HepG2 (cell line): ENCODE measurements around the gene RUSC1. TPM values are rescaled to one million over a fixed set of nuclear protein-coding genes. Genes with fewer than 3 reads are reported as not detected.

ENCODE experiments used
- BCL6 ChIP-seq: IDR thresholded peaks from 2 replicates; pipeline ENCODE4 v1.6.1; 2016; ENCODE audit warnings: missing genetic modification reagents, missing compliant biosample characterization
- CENPT ChIP-seq: sonication (generic); formaldehyde crosslinking; IDR thresholded peaks from 2 replicates; pipeline ENCODE4 v1.8.0; 2022; ENCODE audit warnings: low read depth, mild to moderate bottlenecking, moderate library complexity, missing genetic modification reagents
- GLI4 ChIP-seq: sonication (generic); formaldehyde crosslinking; IDR thresholded peaks from 2 replicates; pipeline ENCODE4 v1.5.1; 2020; ENCODE audit warnings: missing genetic modification reagents, mild to moderate bottlenecking, moderate library complexity, borderline replicate concordance
- HNF1A ChIP-seq, 2 experiments: sonication (generic) in 1 of 2; formaldehyde crosslinking in 1 of 2; IDR thresholded peaks; 2 replicates each; pipeline versions ENCODE4 v1.4.0 to v1.6.1; 2016 to 2020; ENCODE audit warnings: borderline replicate concordance in 1 of 2, low read depth in 1 of 2, mild to moderate bottlenecking in 1 of 2, missing genetic modification reagents in 1 of 2
- HOXA5 ChIP-seq: sonication (generic); formaldehyde crosslinking; IDR thresholded peaks from 2 replicates; pipeline ENCODE4 v1.4.0; 2020; ENCODE audit warnings: missing genetic modification reagents
- KDM5B ChIP-seq: sonication (generic); formaldehyde crosslinking; IDR thresholded peaks from 2 replicates; pipeline ENCODE4 v1.4.0; 2020; ENCODE audit warnings: missing genetic modification reagents, mild to moderate bottlenecking, borderline replicate concordance
- NFYB ChIP-seq: sonication (generic); formaldehyde crosslinking; IDR thresholded peaks from 2 replicates; pipeline ENCODE4 v1.4.0; 2020; ENCODE audit warnings: missing genetic modification reagents
- NR1H2 ChIP-seq: sonication (generic); formaldehyde crosslinking; IDR thresholded peaks from 2 replicates; pipeline ENCODE4 v1.8.1; 2022; ENCODE audit warnings: low read depth, missing genetic modification reagents, borderline replicate concordance
- RBFOX2 ChIP-seq: fragments of 200-400 bp; formaldehyde crosslinking; IDR thresholded peaks from 2 replicates; pipeline ENCODE4 v1.6.1; 2017; ENCODE audit warnings: low read depth, mild to moderate bottlenecking, low read length
- SALL2 ChIP-seq: sonication (generic); formaldehyde crosslinking; IDR thresholded peaks from 2 replicates; pipeline ENCODE4 v1.8.1; 2023; ENCODE audit warnings: mild to moderate bottlenecking, missing genetic modification reagents, inconsistent platforms
- SP2 ChIP-seq: sonication (generic); formaldehyde crosslinking; IDR thresholded peaks from 2 replicates; pipeline ENCODE4 v1.5.1; 2020; ENCODE audit warnings: mild to moderate bottlenecking, missing genetic modification reagents
- YEATS4 ChIP-seq: sonication (generic); formaldehyde crosslinking; IDR thresholded peaks from 2 replicates; pipeline ENCODE4 v1.4.0; 2020; ENCODE audit warnings: missing genetic modification reagents, borderline replicate concordance
- ZNF232 ChIP-seq: sonication (generic); formaldehyde crosslinking; IDR thresholded peaks from 2 replicates; pipeline ENCODE4 v1.4.0; 2020; ENCODE audit warnings: missing genetic modification reagents, borderline replicate concordance
- ZNF549 ChIP-seq: sonication (generic); formaldehyde crosslinking; IDR thresholded peaks from 2 replicates; pipeline ENCODE4 v1.5.0; 2020; ENCODE audit warnings: missing genetic modification reagents
- polyA plus RNA-seq, 8 experiments: library from polyadenylated mRNA; depleted of rRNA in 3 of 8; stranded (reverse) in 7 of 8; unstranded in 1 of 8; fragments of >200 nt; fragmentation: Illumina TruSeq in 4 of 8; extraction: Trizol in 4 of 8; gene quantifications; 2 replicates each; pipeline versions ENCODE4 v1.2.1 to v1.2.3, GENCODE V29; 2011 to 2016; ENCODE audit warnings: low read depth in 4 of 8, missing spikeins in 1 of 8, mixed read lengths in 1 of 8; ENCODE audit not compliant: insufficient read depth in 1 of 8
- total RNA-seq, 5 experiments: library from RNA; depleted of rRNA; stranded (reverse); fragments of >200 nt; fragmentation: Illumina TruSeq; extraction: Trizol; gene quantifications; 2 replicates each; pipeline ENCODE4 v1.2.3, GENCODE V29; 2016; ENCODE audit warnings: low read depth in 1 of 5
- TF ChIP-seq, protein P1 (sequence below): sonication (generic); formaldehyde crosslinking; IDR thresholded peaks from 2 replicates; pipeline ENCODE4 v1.4.0; 2020; ENCODE audit warnings: mild to moderate bottlenecking, missing genetic modification reagents
- TF ChIP-seq, protein P2 (sequence below): sonication (generic); formaldehyde crosslinking; conservative IDR thresholded peaks from 2 replicates; pipeline ENCODE4 v1.5.0; 2020; ENCODE audit warnings: missing genetic modification reagents
- TF ChIP-seq, protein P3 (sequence below): sonication (generic); formaldehyde crosslinking; IDR thresholded peaks from 2 replicates; pipeline ENCODE4 v1.5.1; 2020; ENCODE audit warnings: missing genetic modification reagents, mild to moderate bottlenecking, borderline replicate concordance

The RUSC1 gene
- total and polyA plus RNA-seq, 2 of the 13 experiments (the other 11 are each of a cell fraction or from before 2014, with no cell fraction given) = 18.7 to 20.4 TPM

DNA sequence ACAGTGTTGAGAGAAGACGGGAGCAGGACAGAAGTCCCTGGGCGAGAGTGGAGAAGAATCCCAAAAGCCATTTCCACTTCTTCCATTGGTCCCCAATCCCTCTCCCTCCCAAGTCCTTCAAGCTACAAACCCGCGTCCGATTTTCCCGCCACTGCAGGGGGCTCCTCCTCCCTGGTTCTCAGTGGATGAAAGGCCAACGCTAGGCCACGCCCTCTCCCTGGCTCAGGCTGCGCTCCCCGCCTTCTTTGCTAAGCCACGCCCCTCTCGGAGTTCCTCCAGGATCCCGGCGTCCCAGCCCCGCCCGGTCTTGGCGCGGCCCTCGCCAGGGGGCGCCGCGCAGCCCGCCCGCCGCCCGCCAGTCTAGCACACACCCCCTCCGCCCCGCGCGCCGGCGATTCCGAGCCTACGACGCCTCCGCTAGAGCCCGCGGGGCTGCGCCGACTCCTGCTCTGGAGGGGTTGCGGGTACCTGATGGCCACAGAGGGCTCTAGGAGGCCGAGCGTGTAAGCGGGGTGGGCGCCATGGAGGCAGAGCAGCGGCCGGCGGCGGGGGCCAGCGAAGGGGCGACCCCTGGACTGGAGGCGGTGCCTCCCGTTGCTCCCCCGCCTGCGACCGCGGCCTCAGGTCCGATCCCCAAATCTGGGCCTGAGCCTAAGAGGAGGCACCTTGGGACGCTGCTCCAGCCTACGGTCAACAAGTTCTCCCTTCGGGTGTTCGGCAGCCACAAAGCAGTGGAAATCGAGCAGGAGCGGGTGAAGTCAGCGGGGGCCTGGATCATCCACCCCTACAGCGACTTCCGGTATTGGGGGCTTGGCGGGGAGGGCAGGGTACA lies 43.4 kb upstream of the RUSC1 start, which contains the start of gene HCN3 (continued):
- TF ChIP-seq, protein P1, sequence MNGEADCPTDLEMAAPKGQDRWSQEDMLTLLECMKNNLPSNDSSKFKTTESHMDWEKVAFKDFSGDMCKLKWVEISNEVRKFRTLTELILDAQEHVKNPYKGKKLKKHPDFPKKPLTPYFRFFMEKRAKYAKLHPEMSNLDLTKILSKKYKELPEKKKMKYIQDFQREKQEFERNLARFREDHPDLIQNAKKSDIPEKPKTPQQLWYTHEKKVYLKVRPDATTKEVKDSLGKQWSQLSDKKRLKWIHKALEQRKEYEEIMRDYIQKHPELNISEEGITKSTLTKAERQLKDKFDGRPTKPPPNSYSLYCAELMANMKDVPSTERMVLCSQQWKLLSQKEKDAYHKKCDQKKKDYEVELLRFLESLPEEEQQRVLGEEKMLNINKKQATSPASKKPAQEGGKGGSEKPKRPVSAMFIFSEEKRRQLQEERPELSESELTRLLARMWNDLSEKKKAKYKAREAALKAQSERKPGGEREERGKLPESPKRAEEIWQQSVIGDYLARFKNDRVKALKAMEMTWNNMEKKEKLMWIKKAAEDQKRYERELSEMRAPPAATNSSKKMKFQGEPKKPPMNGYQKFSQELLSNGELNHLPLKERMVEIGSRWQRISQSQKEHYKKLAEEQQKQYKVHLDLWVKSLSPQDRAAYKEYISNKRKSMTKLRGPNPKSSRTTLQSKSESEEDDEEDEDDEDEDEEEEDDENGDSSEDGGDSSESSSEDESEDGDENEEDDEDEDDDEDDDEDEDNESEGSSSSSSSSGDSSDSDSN (CRISPR knock-in tag) = peak; percentile 74; the same call in 1 of the 2 replicates
- TF ChIP-seq SALL2 (CRISPR knock-in tag) = no peak
- TF ChIP-seq YEATS4 = peak; percentile 86; the same call in 1 of the 2 replicates
- no peak for TF ChIP-seq BCL6 (CRISPR knock-in tag)
- no peak for TF ChIP-seq HNF1A (IDR thresholded peaks at IDR 0.05; ENCODE audit: low read depth)
- peak; percentile 15; the same call in 1 of the 2 replicates for TF ChIP-seq HNF1A (CRISPR knock-in tag; IDR thresholded peaks at IDR 0.05; ENCODE audit: borderline replicate concordance)
- TF ChIP-seq ZNF549 (CRISPR knock-in tag) = no peak
- peak; percentile 68 for TF ChIP-seq NFYB (CRISPR knock-in tag)
- TF ChIP-seq NR1H2 (CRISPR knock-in tag) = no peak
- TF ChIP-seq, protein P2, sequence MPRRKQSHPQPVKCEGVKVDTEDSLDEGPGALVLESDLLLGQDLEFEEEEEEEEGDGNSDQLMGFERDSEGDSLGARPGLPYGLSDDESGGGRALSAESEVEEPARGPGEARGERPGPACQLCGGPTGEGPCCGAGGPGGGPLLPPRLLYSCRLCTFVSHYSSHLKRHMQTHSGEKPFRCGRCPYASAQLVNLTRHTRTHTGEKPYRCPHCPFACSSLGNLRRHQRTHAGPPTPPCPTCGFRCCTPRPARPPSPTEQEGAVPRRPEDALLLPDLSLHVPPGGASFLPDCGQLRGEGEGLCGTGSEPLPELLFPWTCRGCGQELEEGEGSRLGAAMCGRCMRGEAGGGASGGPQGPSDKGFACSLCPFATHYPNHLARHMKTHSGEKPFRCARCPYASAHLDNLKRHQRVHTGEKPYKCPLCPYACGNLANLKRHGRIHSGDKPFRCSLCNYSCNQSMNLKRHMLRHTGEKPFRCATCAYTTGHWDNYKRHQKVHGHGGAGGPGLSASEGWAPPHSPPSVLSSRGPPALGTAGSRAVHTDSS (CRISPR knock-in tag) = no peak
- TF ChIP-seq ZNF232 (CRISPR knock-in tag) = no peak; the same call in 1 of the 2 replicates
- peak; percentile 58 for TF ChIP-seq RBFOX2
- TF ChIP-seq KDM5B (CRISPR knock-in tag) = peak; percentile 54; the same call in 1 of the 2 replicates
- no peak for TF ChIP-seq GLI4 (CRISPR knock-in tag)
- TF ChIP-seq, protein P3, sequence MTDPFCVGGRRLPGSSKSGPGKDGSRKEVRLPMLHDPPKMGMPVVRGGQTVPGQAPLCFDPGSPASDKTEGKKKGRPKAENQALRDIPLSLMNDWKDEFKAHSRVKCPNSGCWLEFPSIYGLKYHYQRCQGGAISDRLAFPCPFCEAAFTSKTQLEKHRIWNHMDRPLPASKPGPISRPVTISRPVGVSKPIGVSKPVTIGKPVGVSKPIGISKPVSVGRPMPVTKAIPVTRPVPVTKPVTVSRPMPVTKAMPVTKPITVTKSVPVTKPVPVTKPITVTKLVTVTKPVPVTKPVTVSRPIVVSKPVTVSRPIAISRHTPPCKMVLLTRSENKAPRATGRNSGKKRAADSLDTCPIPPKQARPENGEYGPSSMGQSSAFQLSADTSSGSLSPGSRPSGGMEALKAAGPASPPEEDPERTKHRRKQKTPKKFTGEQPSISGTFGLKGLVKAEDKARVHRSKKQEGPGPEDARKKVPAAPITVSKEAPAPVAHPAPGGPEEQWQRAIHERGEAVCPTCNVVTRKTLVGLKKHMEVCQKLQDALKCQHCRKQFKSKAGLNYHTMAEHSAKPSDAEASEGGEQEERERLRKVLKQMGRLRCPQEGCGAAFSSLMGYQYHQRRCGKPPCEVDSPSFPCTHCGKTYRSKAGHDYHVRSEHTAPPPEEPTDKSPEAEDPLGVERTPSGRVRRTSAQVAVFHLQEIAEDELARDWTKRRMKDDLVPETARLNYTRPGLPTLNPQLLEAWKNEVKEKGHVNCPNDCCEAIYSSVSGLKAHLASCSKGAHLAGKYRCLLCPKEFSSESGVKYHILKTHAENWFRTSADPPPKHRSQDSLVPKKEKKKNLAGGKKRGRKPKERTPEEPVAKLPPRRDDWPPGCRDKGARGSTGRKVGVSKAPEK (CRISPR knock-in tag) = no peak
- TF ChIP-seq HOXA5 (CRISPR knock-in tag) = no peak
- no peak for TF ChIP-seq CENPT (CRISPR knock-in tag)
- TF ChIP-seq SP2 (CRISPR knock-in tag) = no peak
